ENCODE results near the gene ARHGAP10.

GRCh38 chr4:147735413-147736301, 3.8 kb downstream of the ARHGAP10 start:
- no peak for TF ChIP-seq CTCF (IDR thresholded peaks at IDR 0.05)
- no peak for TF ChIP-seq POLR2A (IDR thresholded peaks at IDR 0.05)
